Trophoblast cell (in vitro differentiated cells and primary cell): ENCODE data around the gene POTEF.
A peak's percentile ranks its signal among the peaks of the same experiment; 100 is the strongest.
"Not testable (repeated sequence)": the region's sequence is repeated elsewhere in the genome, so short reads cannot be mapped to it uniquely, and the experiment has no call there.

Experiments
- DNase-seq, 2 donors: peaks; one replicate each; pipeline ENCODE4 v3.0.0-alpha.2; 2016
- H2AFZ ChIP-seq: 2 replicates; pipeline ENCODE4 v1.6.1; 2013; ENCODE audit warnings: low read length, moderate library complexity, mild to moderate bottlenecking; ENCODE audit not compliant: insufficient read depth, poor library complexity
- H2AK5ac ChIP-seq: 2 replicates; pipeline ENCODE4 v1.6.1; 2013; ENCODE audit warnings: mild to moderate bottlenecking, low read length
- H2BK120ac ChIP-seq: 2 replicates; pipeline ENCODE4 v1.6.1; 2013; ENCODE audit warnings: low read length, mild to moderate bottlenecking, moderate library complexity; ENCODE audit not compliant: insufficient read depth, poor library complexity
- H2BK12ac ChIP-seq: 2 replicates; pipeline ENCODE4 v1.6.1; 2013; ENCODE audit warnings: mild to moderate bottlenecking, low read length, moderate library complexity
- H2BK5ac ChIP-seq: 2 replicates; pipeline ENCODE4 v1.6.1; 2013; ENCODE audit warnings: low read length, low read depth, moderate library complexity, mild to moderate bottlenecking; ENCODE audit not compliant: poor library complexity
- H3K14ac ChIP-seq: 2 replicates; pipeline ENCODE4 v1.6.1; 2013; ENCODE audit warnings: mild to moderate bottlenecking, low read length
- H3K18ac ChIP-seq: 2 replicates; pipeline ENCODE4 v1.6.1; 2013; ENCODE audit warnings: mild to moderate bottlenecking, low read length
- H3K23ac ChIP-seq: 2 replicates; pipeline ENCODE4 v1.6.1; 2013; ENCODE audit warnings: low read length
- H3K27ac ChIP-seq: 2 replicates; pipeline ENCODE4 v1.5.1; 2013; ENCODE audit warnings: low read depth, mild to moderate bottlenecking, inconsistent platforms, low read length, moderate library complexity
- H3K27me3 ChIP-seq: 2 replicates; pipeline ENCODE4 v1.6.1; 2013; ENCODE audit warnings: inconsistent platforms, mild to moderate bottlenecking, low read length, moderate library complexity; ENCODE audit not compliant: insufficient read depth
- H3K36me3 ChIP-seq, 2 experiments: 1 replicate in 1 of 2; 2 replicates in 1 of 2; pipeline ENCODE4 v1.6.1; 2013; ENCODE audit warnings: low read length in 2 of 2, mild to moderate bottlenecking in 2 of 2, moderate library complexity in 1 of 2; ENCODE audit not compliant: insufficient read depth in 2 of 2, control insufficient read depth in 1 of 2
- H3K4ac ChIP-seq: 2 replicates; pipeline ENCODE4 v1.6.1; 2013; ENCODE audit warnings: low read depth, mild to moderate bottlenecking, low read length, moderate library complexity
- H3K4me1 ChIP-seq, 2 experiments: 1 replicate in 1 of 2; 2 replicates in 1 of 2; pipeline ENCODE4 v1.6.1; 2013; ENCODE audit warnings: low read length in 2 of 2, mild to moderate bottlenecking in 2 of 2, moderate library complexity in 1 of 2; ENCODE audit not compliant: insufficient read depth in 2 of 2, control insufficient read depth in 1 of 2
- H3K4me2 ChIP-seq: 2 replicates; pipeline ENCODE4 v1.6.1; 2013; ENCODE audit warnings: inconsistent platforms, mild to moderate bottlenecking, low read length, moderate library complexity
- H3K4me3 ChIP-seq: 2 replicates; pipeline ENCODE4 v1.5.1; 2013; ENCODE audit warnings: mild to moderate bottlenecking, low read depth, low read length, inconsistent platforms
- H3K79me1 ChIP-seq: one replicate; pipeline ENCODE4 v1.6.1; 2013; ENCODE audit warnings: low read length
- H3K79me2 ChIP-seq: 2 replicates; pipeline ENCODE4 v1.6.1; 2013; ENCODE audit warnings: low read length, mild to moderate bottlenecking; ENCODE audit not compliant: control insufficient read depth, insufficient read depth, poor library complexity
- H3K9ac ChIP-seq: 2 replicates; pipeline ENCODE4 v1.6.1; 2013; ENCODE audit warnings: mild to moderate bottlenecking, low read length
- H3K9me3 ChIP-seq: 2 replicates; pipeline ENCODE4 v1.6.1; 2013; ENCODE audit warnings: low read depth, mild to moderate bottlenecking, control low read depth, inconsistent platforms, low read length; ENCODE audit not compliant: insufficient read depth
- H4K12ac ChIP-seq: 2 replicates; pipeline ENCODE4 v1.6.1; 2013; ENCODE audit warnings: low read depth, mild to moderate bottlenecking, low read length, moderate library complexity
- H4K8ac ChIP-seq: 2 replicates; pipeline ENCODE4 v1.6.1; 2013; ENCODE audit warnings: low read depth, mild to moderate bottlenecking, low read length, moderate library complexity
- H4K91ac ChIP-seq: one replicate; pipeline ENCODE4 v1.6.1; 2013; ENCODE audit warnings: low read depth, mild to moderate bottlenecking, low read length, moderate library complexity
- WGBS: extraction: QIAGEN DNeasy Blood & Tissue Kit; methylation state at CpG from one replicate; pipeline ENCODE4 v1.1.7; 2013; ENCODE audit warnings: missing lambda C conversion rate; ENCODE audit not compliant: insufficient read length, insufficient coverage; ENCODE audit errors: extremely low coverage; 5-methylcytosine and 5-hydroxymethylcytosine counted together

The POTEF gene

GRCh38 chr2:130052376-130052775 lies 76.6 kb downstream of the POTEF start:
- not testable (repeated sequence) for H3K79me1 ChIP-seq, H3K9ac ChIP-seq, H3K27ac ChIP-seq, H3K36me3 ChIP-seq, H2BK5ac ChIP-seq, H2BK12ac ChIP-seq, H3K23ac ChIP-seq, H4K12ac ChIP-seq, H2AFZ ChIP-seq, H3K4ac ChIP-seq, H2BK120ac ChIP-seq, H4K91ac ChIP-seq, H3K4me3 ChIP-seq, H4K8ac ChIP-seq, H3K27me3 ChIP-seq, H3K79me2 ChIP-seq, H3K14ac ChIP-seq, H3K4me2 ChIP-seq, DNase-seq, H2AK5ac ChIP-seq, H3K4me1 ChIP-seq, H3K18ac ChIP-seq, H3K9me3 ChIP-seq
- whole genome bisulfite sequencing: no CpG with 5 or more reads among the region's 5 CpGs

- not testable (repeated sequence) for H3K79me1 ChIP-seq, H3K27me3 ChIP-seq, H3K9me3 ChIP-seq, H3K4me2 ChIP-seq, H3K18ac ChIP-seq, H2AK5ac ChIP-seq, H2AFZ ChIP-seq, H3K23ac ChIP-seq, H4K8ac ChIP-seq, H2BK12ac ChIP-seq, H3K14ac ChIP-seq, H3K9ac ChIP-seq, H3K36me3 ChIP-seq, H3K27ac ChIP-seq, H2BK120ac ChIP-seq, DNase-seq, H4K91ac ChIP-seq, H2BK5ac ChIP-seq, H3K79me2 ChIP-seq, H3K4me3 ChIP-seq, H4K12ac ChIP-seq, H3K4ac ChIP-seq, H3K4me1 ChIP-seq
- no CpG with 5 or more reads among the region's 4 CpGs for WGBS
Measured at GRCh38 chr2:130048422-130048821, 80.6 kb downstream of the POTEF start.

- H2BK12ac ChIP-seq: not testable (repeated sequence)
- WGBS: no CpG with 5 or more reads among the region's 16 CpGs
Measured at GRCh38 chr2:130038265-130038603, 90.8 kb downstream of the POTEF start.

GRCh38 chr2:130025931-130026330 lies 103.1 kb downstream of the POTEF start:
- not testable (repeated sequence) for H4K91ac ChIP-seq, H2BK5ac ChIP-seq, H3K4ac ChIP-seq, H3K9ac ChIP-seq, H3K4me1 ChIP-seq, H3K36me3 ChIP-seq, H2BK120ac ChIP-seq, H3K9me3 ChIP-seq, H4K12ac ChIP-seq, H3K27ac ChIP-seq, H3K14ac ChIP-seq, H2BK12ac ChIP-seq, H3K79me2 ChIP-seq, H3K79me1 ChIP-seq, H2AFZ ChIP-seq, H3K4me2 ChIP-seq, H4K8ac ChIP-seq, H2AK5ac ChIP-seq, H3K4me3 ChIP-seq, H3K27me3 ChIP-seq, H3K18ac ChIP-seq, H3K23ac ChIP-seq
- DNase-seq: peak in 1 of 2 donors; percentile 7
- no CpG with 5 or more reads among the region's 1 CpG for WGBS

More at GRCh38 chr2:130038265-130038603, 90.8 kb downstream of the POTEF start:
- not testable (repeated sequence) for H3K4me2 ChIP-seq, DNase-seq, H3K27ac ChIP-seq, H3K4me1 ChIP-seq, H3K79me2 ChIP-seq, H3K79me1 ChIP-seq, H4K91ac ChIP-seq, H3K4ac ChIP-seq, H3K4me3 ChIP-seq, H3K18ac ChIP-seq, H3K14ac ChIP-seq, H2AFZ ChIP-seq, H3K36me3 ChIP-seq, H4K8ac ChIP-seq, H4K12ac ChIP-seq, H3K27me3 ChIP-seq, H2AK5ac ChIP-seq, H3K9me3 ChIP-seq, H3K23ac ChIP-seq, H2BK120ac ChIP-seq, H2BK5ac ChIP-seq, H3K9ac ChIP-seq
